Loucy (cell line): Measurements from ENCODE around the gene TMPRSS6.

Experiments
- H2AFZ ChIP-seq: fragments of 200-600 bp; sonication (generic); 2 replicates; pipeline ENCODE4 v1.6.0; 2016; ENCODE audit warnings: antibody characterized with exemption, mild to moderate bottlenecking, low read length, moderate library complexity
- H3F3A ChIP-seq: fragments of 200-600 bp; 2 replicates; pipeline ENCODE4 v1.6.0; 2016; ENCODE audit warnings: antibody characterized with exemption, low read depth, mild to moderate bottlenecking
- H3K27me3 ChIP-seq: fragments of 200-600 bp; sonication (generic); 2 replicates; pipeline ENCODE4 v1.6.1; 2014; ENCODE audit warnings: low read length, mild to moderate bottlenecking; ENCODE audit not compliant: insufficient read depth, poor library complexity, severe bottlenecking
- H3K36me3 ChIP-seq: fragments of 200-600 bp; sonication (generic); 2 replicates; pipeline ENCODE4 v1.6.1; 2016; ENCODE audit warnings: low read length; ENCODE audit not compliant: insufficient read depth
- H3K4me1 ChIP-seq: fragments of 200-600 bp; sonication (generic); 2 replicates; pipeline ENCODE4 v1.5.1; 2014; ENCODE audit warnings: low read length, mild to moderate bottlenecking; ENCODE audit not compliant: insufficient read depth, poor library complexity, severe bottlenecking
- H3K4me2 ChIP-seq: fragments of 200-600 bp; sonication (generic); 2 replicates; pipeline ENCODE4 v1.6.0; 2014; ENCODE audit warnings: antibody characterized with exemption, low read length, low read depth, mild to moderate bottlenecking; ENCODE audit not compliant: poor library complexity, severe bottlenecking
- H3K4me3 ChIP-seq: fragments of 200-600 bp; sonication (generic); 2 replicates; pipeline ENCODE4 v1.5.1; 2014; ENCODE audit warnings: low read length, mild to moderate bottlenecking, mixed read lengths; ENCODE audit not compliant: poor library complexity, severe bottlenecking
- H3K79me2 ChIP-seq: fragments of 200-600 bp; sonication (generic); 2 replicates; pipeline ENCODE4 v1.6.1; 2014; ENCODE audit warnings: low read length; ENCODE audit not compliant: insufficient read depth
- H3K9ac ChIP-seq: fragments of 200-600 bp; sonication (generic); 2 replicates; pipeline ENCODE4 v1.6.0; 2014; ENCODE audit warnings: mild to moderate bottlenecking, low read depth, low read length, moderate library complexity; ENCODE audit not compliant: poor library complexity, severe bottlenecking
- H3K9me2 ChIP-seq: fragments of 200-600 bp; sonication (generic); replicated peaks from 2 replicates; pipeline ENCODE4 v1.6.1; 2016; ENCODE audit warnings: low read depth, low read length, mixed read lengths
- H3K9me3 ChIP-seq: fragments of 200-600 bp; sonication (generic); 2 replicates; pipeline ENCODE4 v1.6.1; 2014; ENCODE audit warnings: mild to moderate bottlenecking, antibody characterized with exemption, low read length, low read depth; ENCODE audit not compliant: insufficient read depth
- H4K20me1 ChIP-seq: fragments of 200-600 bp; sonication (generic); 2 replicates; pipeline ENCODE4 v1.6.0; 2014; ENCODE audit warnings: antibody characterized with exemption, low read length, mild to moderate bottlenecking; ENCODE audit not compliant: insufficient read depth, poor library complexity, severe bottlenecking
- CTCF ChIP-seq: fragments of 200-600 bp; sonication (generic); conservative IDR thresholded peaks from 2 replicates; pipeline ENCODE4 v1.5.1; 2014; ENCODE audit warnings: mild to moderate bottlenecking, antibody characterized with exemption, low read length
- EZH2phosphoT487 ChIP-seq: fragments of 200-600 bp; IDR thresholded peaks from 2 replicates; pipeline ENCODE4 v1.6.1; 2018; ENCODE audit warnings: antibody characterized with exemption, mild to moderate bottlenecking, moderate library complexity, borderline replicate concordance

TMPRSS6 gene

DNA sequence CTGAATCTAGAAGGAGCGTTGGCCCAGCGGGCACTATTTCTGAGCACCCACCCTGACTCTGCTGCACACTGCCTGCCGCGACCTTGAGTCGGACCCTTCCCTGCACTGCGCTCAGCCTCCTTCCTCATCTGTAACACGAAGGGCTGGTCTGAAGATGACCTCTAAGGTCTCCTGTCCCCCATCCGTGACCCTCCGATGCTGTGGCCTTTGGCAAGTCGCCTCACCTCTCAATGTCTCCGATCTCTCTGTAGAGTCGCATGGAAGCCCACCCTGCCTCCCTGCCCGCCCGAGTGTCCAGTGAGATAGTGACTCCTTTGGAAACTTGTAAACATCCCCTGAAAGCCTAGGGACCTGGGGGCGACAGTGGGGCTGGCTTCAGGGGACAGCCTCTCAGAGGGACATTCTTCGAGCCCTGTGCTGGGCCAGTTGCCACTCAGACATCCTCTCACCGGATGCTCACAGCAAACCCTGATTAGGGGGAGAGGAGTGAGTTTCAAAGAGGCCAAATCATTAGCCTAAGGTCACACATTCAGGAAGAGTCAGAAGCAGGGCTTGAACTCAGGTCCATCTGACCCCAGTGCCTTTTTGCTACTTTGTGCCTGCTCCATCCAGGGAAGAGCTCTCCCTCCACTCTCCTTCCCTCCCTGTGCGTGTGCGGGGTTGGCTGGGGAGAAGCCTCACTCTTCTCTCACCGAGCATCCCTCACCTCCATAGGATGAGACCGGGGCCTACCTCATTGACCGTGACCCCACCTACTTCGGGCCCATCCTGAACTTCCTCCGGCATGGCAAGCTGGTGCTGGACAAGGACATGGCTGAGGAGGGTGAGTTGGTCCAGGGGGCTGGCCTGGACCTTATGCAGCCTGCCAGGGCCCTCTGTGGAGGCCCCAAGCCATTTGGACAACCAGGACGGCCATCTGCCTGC lies 56.9 kb downstream of the TMPRSS6 start:
- no peaks in the 10 kb centered on the region for H3K79me2 ChIP-seq
- no peaks in the 10 kb centered on the region for H4K20me1 ChIP-seq
- TF ChIP-seq EZH2phosphoT487 (no peak), CTCF (no peak)
- no peak overlapping the region for H2AFZ ChIP-seq
- H3K9me2 ChIP-seq = no peaks in the 10 kb centered on the region
- H3K27me3 ChIP-seq = no peaks in the 10 kb centered on the region
- H3K36me3 ChIP-seq = no peaks in the 10 kb centered on the region
- H3F3A ChIP-seq = no peaks in the 10 kb centered on the region
- peak overlapping the region; percentile 78 for H3K9ac ChIP-seq
- peaks cover 15% of the 10 kb centered on the region for H3K4me1 ChIP-seq
- H3K9me3 ChIP-seq = no peaks in the 10 kb centered on the region
- H3K4me2 ChIP-seq = peak overlapping the region; percentile 87
- peak overlapping the region; percentile 97 for H3K4me3 ChIP-seq

GRCh38 chr22:37051391-37052385 lies 57.8 kb downstream of the TMPRSS6 start, which contains the start of gene KCTD17:
Gene KCTD17 (plus strand): TSS chr22:37051742. CDS start chr22:37051761, 19 bp downstream.
- Histone ChIP-seq H3K9ac (peak within 1 kb of the TSS; percentile 78), H3K36me3 (no peaks in the 10 kb centered on the region), H3K9me3 (no peaks in the 10 kb centered on the region), H3K4me1 (peaks cover 15% of the 10 kb centered on the region), H2AFZ (peak within 1 kb of the TSS; percentile 97), H3K27me3 (no peaks in the 10 kb centered on the region), H4K20me1 (no peaks in the 10 kb centered on the region), H3K79me2 (no peaks in the 10 kb centered on the region), H3K9me2 (no peaks in the 10 kb centered on the region), H3F3A (no peaks in the 10 kb centered on the region), H3K4me3 (peak within 1 kb of the TSS; percentile 97), H3K4me2 (peak within 1 kb of the TSS; percentile 87)
- TF ChIP-seq CTCF = no peak

GRCh38 chr22:37050913-37051312 lies 58.6 kb downstream of the TMPRSS6 start:
- H3K4me3 ChIP-seq = no peak overlapping the region
- no peaks in the 10 kb centered on the region for H3F3A ChIP-seq
- no peak overlapping the region for H3K4me2 ChIP-seq
- TF ChIP-seq EZH2phosphoT487 (no peak), CTCF (no peak)
- no peaks in the 10 kb centered on the region for H3K79me2 ChIP-seq
- H4K20me1 ChIP-seq = no peaks in the 10 kb centered on the region
- H3K36me3 ChIP-seq = no peaks in the 10 kb centered on the region
- H3K9ac ChIP-seq = no peak overlapping the region
- H3K4me1 ChIP-seq = peaks cover 15% of the 10 kb centered on the region
- H3K27me3 ChIP-seq = no peaks in the 10 kb centered on the region
- no peaks in the 10 kb centered on the region for H3K9me2 ChIP-seq
- no peaks in the 10 kb centered on the region for H3K9me3 ChIP-seq
- no peak overlapping the region for H2AFZ ChIP-seq
